PC-9 (cell line): ENCODE results near the gene YWHAE. TPM values are rescaled to one million over a fixed set of nuclear protein-coding genes. Genes with fewer than 3 reads are reported as not detected.

Source experiments
- BruUV-seq: library from RNA; stranded (reverse); fragments of 400-500 nt; replicated peaks from 2 replicates; lab custom pipeline; 2021; lab: Mats Ljungman, UMichigan
- CTCF ChIA-PET: fragments of 300-600 bp; sonication (Branson Sonifier 250); formaldehyde crosslinking; loops from one replicate; lab custom pipeline; 2022; ENCODE audit warnings: antibody characterized with exemption; lab: Charles Lee
- POLR2A ChIA-PET: fragments of 300-600 bp; sonication (Branson Sonifier 250); formaldehyde crosslinking; loops from one replicate; lab custom pipeline; 2022; ENCODE audit warnings: antibody characterized with exemption; ENCODE audit not compliant: unreplicated experiment; lab: Charles Lee
- DNase-seq, 2 experiments: peaks; one replicate each; pipeline versions ENCODE4 v3.0.0 to v3.0.0-alpha.2; 2015 to 2022; ENCODE audit warnings: mixed read lengths in 1 of 2
- H2AFZ ChIP-seq: fragments of 200-600 bp; sonication (generic); 2 replicates; pipeline ENCODE4 v1.8.1; 2017; ENCODE audit warnings: antibody characterized with exemption
- H3F3A ChIP-seq: fragments of 200-600 bp; sonication (generic); 2 replicates; pipeline ENCODE4 v1.8.1; 2017; ENCODE audit warnings: antibody characterized with exemption, mild to moderate bottlenecking, low read depth; ENCODE audit not compliant: insufficient read depth
- H3K27ac ChIP-seq: fragments of 200-600 bp; sonication (generic); 2 replicates; pipeline ENCODE4 v1.6.1; 2016; ENCODE audit warnings: mixed run types
- H3K27me3 ChIP-seq: fragments of 200-600 bp; sonication (generic); 2 replicates; pipeline ENCODE4 v1.6.1; 2016; ENCODE audit warnings: low read depth, mixed run types; ENCODE audit not compliant: insufficient read depth
- H3K36me3 ChIP-seq: fragments of 200-600 bp; sonication (generic); 2 replicates; pipeline ENCODE4 v1.6.1; 2016; ENCODE audit warnings: low read depth, mixed run types
- H3K4me1 ChIP-seq: fragments of 200-600 bp; sonication (generic); replicated peaks from 2 replicates; pipeline ENCODE4 v1.6.1; 2016; ENCODE audit warnings: mixed run types; ENCODE audit not compliant: insufficient read depth
- H3K4me2 ChIP-seq: fragments of 200-600 bp; sonication (generic); 2 replicates; pipeline ENCODE4 v1.6.1; 2017; ENCODE audit warnings: mixed run types
- H3K4me3 ChIP-seq: fragments of 200-600 bp; sonication (generic); 2 replicates; pipeline ENCODE4 v1.6.1; 2016; ENCODE audit warnings: mixed run types
- H3K79me2 ChIP-seq: fragments of 200-600 bp; sonication (generic); 2 replicates; pipeline ENCODE4 v1.6.1; 2017; ENCODE audit warnings: low read depth, mixed run types
- H3K9me2 ChIP-seq: fragments of 200-600 bp; sonication (generic); 2 replicates; pipeline ENCODE4 v1.8.1; 2017; ENCODE audit warnings: mild to moderate bottlenecking; ENCODE audit not compliant: insufficient read depth
- H3K9me3 ChIP-seq: fragments of 200-600 bp; sonication (generic); 2 replicates; pipeline ENCODE4 v1.8.1; 2016; ENCODE audit warnings: low read depth; ENCODE audit not compliant: insufficient read depth
- H4K20me1 ChIP-seq: fragments of 200-600 bp; sonication (generic); 2 replicates; pipeline ENCODE4 v1.8.1; 2017; ENCODE audit not compliant: insufficient read depth
- EZH2 ChIP-seq: fragments of 200-600 bp; sonication (generic); IDR thresholded peaks from 2 replicates; pipeline ENCODE4 v1.8.0; 2017; ENCODE audit warnings: antibody characterized with exemption, low read depth
- intact Hi-C: fragments of 100-400 bp; cut with micrococcal nuclease; formaldehyde crosslinking; loops from one replicate; pipeline ENCODE4 v1.10.0; 2022; ENCODE audit not compliant: unreplicated experiment
- total RNA-seq: library from RNA; stranded (reverse); gene quantifications from 2 replicates; pipeline ENCODE4 v1.2.3, GENCODE V29; 2021
- TF ChIP-seq, protein P1 (sequence below): fragments of 200-600 bp; sonication (generic); conservative IDR thresholded peaks from 2 replicates; pipeline ENCODE4 v1.6.1; 2017; ENCODE audit warnings: mixed run types, antibody characterized with exemption, mild to moderate bottlenecking, moderate library complexity

The YWHAE gene
- total RNA-seq, 1 experiment from 2014 or later = 1,140 TPM

DNA sequence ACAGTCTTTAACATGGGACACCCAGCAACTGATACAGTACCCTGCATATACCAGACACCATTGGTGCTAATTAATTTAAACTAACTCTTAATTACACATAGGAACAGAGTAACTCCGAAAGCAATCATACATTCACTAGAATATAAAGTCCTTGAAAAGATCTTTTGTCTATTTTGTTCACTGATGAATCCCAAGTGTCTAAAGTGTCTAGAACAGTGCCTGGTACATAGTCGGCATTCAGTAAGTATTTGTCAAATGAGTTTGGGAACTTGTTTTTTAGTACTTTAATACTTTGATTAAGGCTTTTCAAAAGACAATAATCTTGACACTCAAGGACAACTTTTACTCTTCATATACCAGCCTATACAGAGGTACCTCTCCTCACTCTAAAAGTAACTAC, 13.8 kb downstream of the YWHAE start:
- peaks cover 22% of the 10 kb centered on the region for H3K4me1 ChIP-seq
- CTCF ChIA-PET = interaction anchor here (0.8 kb wide), 1 partner anchor 126 kb away, joined by 3 read pairs; no protein-coding TSS in a partner anchor
- no peaks in the 10 kb centered on the region for H3K27me3 ChIP-seq
- H3K79me2 ChIP-seq = peaks cover 100% of the 10 kb centered on the region
- H3K4me2 ChIP-seq = no peak overlapping the region
- peak overlapping the region; percentile 2; the same call in 1 of the 2 replicates for H3K27ac ChIP-seq
- DNase-seq = no peak
- no peaks in the 10 kb centered on the region for H3K9me3 ChIP-seq
- no TSS peak for BruUV-seq
- H4K20me1 ChIP-seq = peaks cover 100% of the 10 kb centered on the region
- TF ChIP-seq EZH2 = no peak
- TF ChIP-seq, protein P1, sequence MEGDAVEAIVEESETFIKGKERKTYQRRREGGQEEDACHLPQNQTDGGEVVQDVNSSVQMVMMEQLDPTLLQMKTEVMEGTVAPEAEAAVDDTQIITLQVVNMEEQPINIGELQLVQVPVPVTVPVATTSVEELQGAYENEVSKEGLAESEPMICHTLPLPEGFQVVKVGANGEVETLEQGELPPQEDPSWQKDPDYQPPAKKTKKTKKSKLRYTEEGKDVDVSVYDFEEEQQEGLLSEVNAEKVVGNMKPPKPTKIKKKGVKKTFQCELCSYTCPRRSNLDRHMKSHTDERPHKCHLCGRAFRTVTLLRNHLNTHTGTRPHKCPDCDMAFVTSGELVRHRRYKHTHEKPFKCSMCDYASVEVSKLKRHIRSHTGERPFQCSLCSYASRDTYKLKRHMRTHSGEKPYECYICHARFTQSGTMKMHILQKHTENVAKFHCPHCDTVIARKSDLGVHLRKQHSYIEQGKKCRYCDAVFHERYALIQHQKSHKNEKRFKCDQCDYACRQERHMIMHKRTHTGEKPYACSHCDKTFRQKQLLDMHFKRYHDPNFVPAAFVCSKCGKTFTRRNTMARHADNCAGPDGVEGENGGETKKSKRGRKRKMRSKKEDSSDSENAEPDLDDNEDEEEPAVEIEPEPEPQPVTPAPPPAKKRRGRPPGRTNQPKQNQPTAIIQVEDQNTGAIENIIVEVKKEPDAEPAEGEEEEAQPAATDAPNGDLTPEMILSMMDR = no peak
- POLR2A ChIA-PET = no interaction called here
- H3K4me3 ChIP-seq = no peak overlapping the region
- intact Hi-C loops = no loop called here
- no peak overlapping the region for H2AFZ ChIP-seq
- H3K9me2 ChIP-seq = no peaks in the 10 kb centered on the region
- peaks cover 92% of the 10 kb centered on the region for H3F3A ChIP-seq
- H3K36me3 ChIP-seq = peaks cover 17% of the 10 kb centered on the region; the same call in 1 of the 2 replicates

DNA sequence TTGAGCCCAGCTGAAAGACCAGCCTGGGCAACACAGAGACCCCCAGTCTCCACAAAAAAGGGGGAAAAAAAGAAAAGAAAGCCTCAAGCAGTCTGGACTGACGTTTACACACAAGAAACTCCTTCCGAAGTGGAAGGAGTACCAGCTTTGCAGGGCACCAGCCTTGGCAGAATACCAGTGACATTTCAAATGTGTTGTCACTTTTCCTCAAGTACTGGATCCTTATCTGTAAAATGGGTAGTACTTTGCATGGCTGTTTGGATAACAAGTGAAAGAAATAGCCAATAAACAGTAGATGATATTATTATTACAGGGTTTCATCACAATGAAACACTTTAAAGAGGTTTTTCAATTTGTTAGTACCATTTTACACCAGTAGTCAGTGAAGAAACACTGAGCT, 14.2 kb downstream of the YWHAE start:
- H3K9me3 ChIP-seq = no peaks in the 10 kb centered on the region
- peaks cover 18% of the 10 kb centered on the region; the same call in 1 of the 2 replicates for H3K4me1 ChIP-seq
- peaks cover 100% of the 10 kb centered on the region for H3K79me2 ChIP-seq
- H3K27me3 ChIP-seq = no peaks in the 10 kb centered on the region
- H3K4me3 ChIP-seq = no peak overlapping the region
- ChIA-PET CTCF (interaction anchor here (0.8 kb wide), 1 partner anchor 126 kb away, joined by 3 read pairs; no protein-coding TSS in a partner anchor), POLR2A (interaction anchor here (0.6 kb wide), 1 partner anchor 12 kb away, joined by 3 read pairs; no protein-coding TSS in a partner anchor)
- no peaks in the 10 kb centered on the region for H3K9me2 ChIP-seq
- TF ChIP-seq EZH2 = no peak
- TF ChIP-seq, protein P1 = no peak
- H3K36me3 ChIP-seq = peaks cover 17% of the 10 kb centered on the region; the same call in 1 of the 2 replicates
- DNase-seq = no peak
- H3K4me2 ChIP-seq = no peak overlapping the region
- H2AFZ ChIP-seq = no peak overlapping the region
- intact Hi-C loops = no loop called here
- peaks cover 92% of the 10 kb centered on the region for H3F3A ChIP-seq
- BruUV-seq = no TSS peak
- H3K27ac ChIP-seq = peak overlapping the region; percentile 2; the same call in 1 of the 2 replicates
- peaks cover 100% of the 10 kb centered on the region for H4K20me1 ChIP-seq

DNA sequence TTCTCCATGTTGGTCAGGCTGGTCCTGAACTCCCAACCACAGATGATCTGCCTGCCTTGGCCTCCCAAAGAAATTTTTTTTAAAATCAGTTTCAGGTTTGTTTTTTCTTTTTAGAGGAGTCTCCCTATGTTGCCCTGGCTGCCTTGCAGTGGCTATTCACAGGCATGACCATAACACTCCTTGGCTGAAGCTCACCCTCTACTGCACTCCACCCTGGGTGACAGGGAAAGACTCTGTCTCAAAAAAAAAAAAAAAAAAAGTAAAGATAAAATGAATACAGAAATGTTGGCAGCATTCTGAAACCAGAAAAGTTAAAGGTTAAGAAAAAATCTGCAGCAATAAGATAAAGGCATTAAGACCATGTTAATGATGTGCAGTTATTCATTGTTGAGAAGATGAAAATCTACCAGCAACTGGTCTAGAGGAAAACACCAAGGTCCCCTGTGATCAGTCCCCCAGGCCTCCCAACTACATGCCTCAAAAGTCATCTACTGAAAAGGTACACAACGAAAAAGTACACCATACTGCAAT, 15.1 kb downstream of the YWHAE start:
- CTCF ChIA-PET = no interaction called here
- intact Hi-C loops = no loop called here

More for the DNA sequence above, 15.1 kb downstream of the YWHAE start:
- DNase-seq = no peak
- Histone ChIP-seq H3K4me2 (no peak overlapping the region), H3K27ac (no peak overlapping the region), H3K9me3 (no peaks in the 10 kb centered on the region), H3K4me1 (0 out of 2 replicates have a peak, but pooled peaks cover 9% of the 10 kb centered on the region), H3F3A (peaks cover 92% of the 10 kb centered on the region), H3K9me2 (no peaks in the 10 kb centered on the region), H3K27me3 (no peaks in the 10 kb centered on the region), H3K4me3 (no peak overlapping the region), H2AFZ (no peak overlapping the region), H4K20me1 (peaks cover 100% of the 10 kb centered on the region), H3K79me2 (peaks cover 100% of the 10 kb centered on the region), H3K36me3 (peaks cover 17% of the 10 kb centered on the region; the same call in 1 of the 2 replicates)
- BruUV-seq = no TSS peak
- TF ChIP-seq, protein P1 = no peak
- TF ChIP-seq EZH2 = no peak
- POLR2A ChIA-PET = no interaction called here
